Subcutaneous adipose tissue (tissue), 4 donors: Measurements from ENCODE around the gene TMEM151B. TPM values are rescaled to one million over a fixed set of nuclear protein-coding genes. Genes with fewer than 3 reads are reported as not detected.

Source experiments
- CTCF ChIP-seq: fragments of 450-650 bp; IDR thresholded peaks from one replicate; pipeline ENCODE4 v1.5.1; 2016; ENCODE audit warnings: low read depth, mild to moderate bottlenecking, control low read depth, antibody characterized with exemption, moderate library complexity
- total RNA-seq, 4 donors: library from RNA; depleted of rRNA; stranded (reverse); fragments of >200 nt; gene quantifications; one replicate each; pipeline ENCODE4 v1.1.0, GENCODE V29; 2016

Gene TMEM151B
- total RNA-seq, 4 donors from 2014 or later, result not detected

- no peak for TF ChIP-seq CTCF
Observed at GRCh38 chr6:44224029-44224964, 46.0 kb upstream of the TMEM151B start.

- TF ChIP-seq CTCF, result no peak
Observed at GRCh38 chr6:44224965-44225305, 45.3 kb upstream of the TMEM151B start.

GRCh38 chr6:44225579-44226325 is 44.5 kb upstream of the TMEM151B start:
- TF ChIP-seq CTCF, result no peak

- no peak for TF ChIP-seq CTCF
Observed at GRCh38 chr6:44226368-44227147, 43.7 kb upstream of the TMEM151B start.

- TF ChIP-seq CTCF, result no peak
Observed at GRCh38 chr6:44227148-44227793, 43.0 kb upstream of the TMEM151B start.

- no peak for TF ChIP-seq CTCF
Observed at GRCh38 chr6:44228031-44228430, 42.2 kb upstream of the TMEM151B start.
